Adrenal gland (tissue), 12 donors: ENCODE results near the gene CNGB1. TPM values are rescaled to one million over a fixed set of nuclear protein-coding genes. Genes with fewer than 3 reads are reported as not detected.
"Not testable (repeated sequence)": the region's sequence is repeated elsewhere in the genome, so short reads cannot be mapped to it uniquely, and the experiment has no call there.

Experiments used
- DNase-seq, 7 donors: peaks; one replicate each; pipeline ENCODE4 v3.0.0-alpha.2; 2019 to 2020
- H3K27ac ChIP-seq, 5 donors: fragments of 200-600 bp; sonication (generic) in 4 of 5; 1 replicate in 3 of 5; 2 replicates in 2 of 5; pipeline versions ENCODE4 v1.5.1 to v1.8.0; 2016 to 2020; ENCODE audit warnings: mild to moderate bottlenecking in 1 of 5
- H3K27me3 ChIP-seq: fragments of 200-600 bp; 2 replicates; pipeline ENCODE4 v1.8.0; 2021
- H3K36me3 ChIP-seq, 2 donors: fragments of 200-600 bp; replicated peaks in 1 of 2; 1 replicate in 1 of 2; 2 replicates in 1 of 2; pipeline versions ENCODE4 v1.5.1 to v1.8.0; 2018 to 2022
- H3K4me1 ChIP-seq, 2 donors: fragments of 200-600 bp; replicated peaks in 1 of 2; 1 replicate in 1 of 2; 2 replicates in 1 of 2; pipeline versions ENCODE4 v1.5.1 to v1.8.0; 2018 to 2021
- H3K4me3 ChIP-seq, 4 donors: fragments of 200-600 bp; sonication (generic) in 3 of 4; one replicate each; pipeline ENCODE4 v1.5.1; 2016 to 2018
- H3K9me3 ChIP-seq, 3 donors: fragments of 200-600 bp; sonication (generic) in 1 of 3; replicated peaks in 1 of 3; 1 replicate in 2 of 3; 2 replicates in 1 of 3; pipeline versions ENCODE4 v1.5.1 to v1.8.0; 2016 to 2021
- POLR2A ChIP-seq, 2 donors: fragments of 450-650 bp; IDR thresholded peaks; one replicate each; pipeline ENCODE4 v1.6.1; 2017; ENCODE audit warnings: antibody characterized with exemption in 2 of 2, mild to moderate bottlenecking in 2 of 2, moderate library complexity in 1 of 2
- WGBS, 4 donors: extraction: QIAGEN DNeasy Blood & Tissue Kit in 2 of 4; methylation state at CpG; one replicate each; pipeline versions ENCODE4 v1.1.5 to v1.1.7; 2013 to 2017; 5-methylcytosine and 5-hydroxymethylcytosine counted together
- intact Hi-C, 2 donors: fragments of 100-400 bp; cut with DNase I; formaldehyde crosslinking; loops; one replicate each; pipeline versions ENCODE4 v1.14.1 to v1.15.0; 2022 to 2023
- polyA plus RNA-seq, 3 donors: library from polyadenylated mRNA; stranded (reverse); fragments of 200-250 nt in 2 of 3; fragments of 350-450 nt in 1 of 3; fragmentation: Illumina TruSeq in 1 of 3; extraction: RNeasy Lipid Tissue Mini Kit (QIAGEN cat#74804) in 1 of 3; gene quantifications; one replicate each; pipeline ENCODE4 v1.2.3, GENCODE V29; 2013 to 2014
- total RNA-seq, 9 donors: library from RNA; depleted of rRNA in 4 of 9; stranded (reverse); fragments of >200 nt in 4 of 9; fragments of 120-200 nt in 1 of 9; fragmentation: NEBNext Ultra II Directional in 1 of 9; extraction: Animal tissue kit (Norgen Biotek cat#: 25700) in 1 of 9; gene quantifications; one replicate each; pipeline versions ENCODE4 v1.1.0 to v1.2.4, GENCODE V29; 2013 to 2023
- TF ChIP-seq, protein P1 (sequence below), 6 experiments: fragments of 450-650 bp in 4 of 6; fragments of 200-600 bp in 2 of 6; sonication (generic) in 1 of 6; IDR thresholded peaks; 1 replicate in 5 of 6; 2 replicates in 1 of 6; pipeline versions ENCODE4 v1.5.1 to v1.8.0; 2016 to 2021; ENCODE audit warnings: antibody characterized with exemption in 6 of 6, mild to moderate bottlenecking in 2 of 6, moderate library complexity in 1 of 6
- donor health status: healthy with polysubstance abuse.
- donor health status: Bipolar disorder and iron deficiency.
- donor health status: DM: yes; HTN: yes; CAD: no.
- donor health status: DM: no; HTN: no; CAD: no.
- donor health status: DM: no; HTN: no; CAD: no.
- donor health status: DM: yes; HTN: yes; CAD: no.

CNGB1 gene
- total and polyA plus RNA-seq, 12 donors, result 0.67 to 2.4 (median 1.5) TPM; not detected in 5

DNA sequence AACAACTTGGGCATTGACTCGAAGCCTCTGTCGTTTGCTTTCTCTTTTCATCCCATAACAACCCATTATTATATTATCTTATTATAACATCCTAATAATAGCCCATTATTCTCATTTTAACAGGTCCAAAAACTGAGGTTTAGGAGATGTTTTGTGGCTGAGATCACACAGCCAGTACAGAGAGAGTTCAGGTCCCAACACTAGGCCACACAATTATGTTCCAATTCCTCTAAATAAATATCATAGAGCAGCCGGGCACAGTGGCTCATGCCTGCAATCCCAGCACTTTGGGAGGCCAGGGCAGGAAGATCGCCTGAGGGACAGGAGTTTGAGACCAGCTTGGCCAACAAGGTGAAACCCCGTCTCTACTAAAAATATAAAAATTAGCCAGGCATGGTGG, 128.3 kb downstream of the CNGB1 start:
- H3K4me1 ChIP-seq, result no peaks in the 10 kb centered on the region
- no peak for DNase-seq
- no peaks in the 10 kb centered on the region for H3K27me3 ChIP-seq
- intact Hi-C loops, result no loop called here
- TF ChIP-seq POLR2A (IDR thresholded peaks at IDR 0.05), result no peak
- TF ChIP-seq, protein P1, sequence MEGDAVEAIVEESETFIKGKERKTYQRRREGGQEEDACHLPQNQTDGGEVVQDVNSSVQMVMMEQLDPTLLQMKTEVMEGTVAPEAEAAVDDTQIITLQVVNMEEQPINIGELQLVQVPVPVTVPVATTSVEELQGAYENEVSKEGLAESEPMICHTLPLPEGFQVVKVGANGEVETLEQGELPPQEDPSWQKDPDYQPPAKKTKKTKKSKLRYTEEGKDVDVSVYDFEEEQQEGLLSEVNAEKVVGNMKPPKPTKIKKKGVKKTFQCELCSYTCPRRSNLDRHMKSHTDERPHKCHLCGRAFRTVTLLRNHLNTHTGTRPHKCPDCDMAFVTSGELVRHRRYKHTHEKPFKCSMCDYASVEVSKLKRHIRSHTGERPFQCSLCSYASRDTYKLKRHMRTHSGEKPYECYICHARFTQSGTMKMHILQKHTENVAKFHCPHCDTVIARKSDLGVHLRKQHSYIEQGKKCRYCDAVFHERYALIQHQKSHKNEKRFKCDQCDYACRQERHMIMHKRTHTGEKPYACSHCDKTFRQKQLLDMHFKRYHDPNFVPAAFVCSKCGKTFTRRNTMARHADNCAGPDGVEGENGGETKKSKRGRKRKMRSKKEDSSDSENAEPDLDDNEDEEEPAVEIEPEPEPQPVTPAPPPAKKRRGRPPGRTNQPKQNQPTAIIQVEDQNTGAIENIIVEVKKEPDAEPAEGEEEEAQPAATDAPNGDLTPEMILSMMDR (IDR thresholded peaks at IDR 0.05), result no peak
- no peak overlapping the region for H3K4me3 ChIP-seq
- no peaks in the 10 kb centered on the region for H3K36me3 ChIP-seq
- no peaks in the 10 kb centered on the region for H3K9me3 ChIP-seq
- WGBS, 4 donors, result 88 to 93% (median 88%) methylated on average over 5 of the region's 5 CpGs
- no peak overlapping the region for H3K27ac ChIP-seq

DNA sequence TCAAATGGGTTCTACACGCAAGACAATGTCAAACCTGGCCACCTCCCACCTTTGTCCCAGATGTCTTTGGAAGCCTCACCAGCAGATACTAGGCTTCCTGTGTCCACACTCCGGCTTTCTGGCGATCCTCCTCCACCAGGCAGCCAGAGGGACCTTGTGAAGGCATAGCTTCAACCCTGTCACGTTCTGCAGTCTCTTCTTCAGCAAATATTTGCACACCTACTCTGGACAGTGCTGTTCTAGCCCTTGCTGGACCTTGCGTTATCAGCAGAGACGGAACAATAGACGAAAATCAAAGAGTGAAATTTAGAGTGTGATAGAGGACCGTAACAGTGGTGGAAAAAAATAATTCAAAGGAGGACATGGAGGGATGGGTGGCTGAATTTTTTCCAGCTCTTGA, 130.1 kb downstream of the CNGB1 start:
- H3K4me3 ChIP-seq, result no peak overlapping the region
- H3K9me3 ChIP-seq, result no peaks in the 10 kb centered on the region
- H3K27ac ChIP-seq, result no peak overlapping the region
- intact Hi-C loops, result no loop called here
- no peak for DNase-seq
- 87 to 91% (median 89%) methylated on average over 8 of the region's 8 CpGs for WGBS, 4 donors
- TF ChIP-seq, protein P1 (IDR thresholded peaks at IDR 0.05), result no peak
- no peak for TF ChIP-seq POLR2A (IDR thresholded peaks at IDR 0.05)
- H3K36me3 ChIP-seq, result no peaks in the 10 kb centered on the region
- H3K4me1 ChIP-seq, result no peaks in the 10 kb centered on the region
- H3K27me3 ChIP-seq, result no peaks in the 10 kb centered on the region

DNA sequence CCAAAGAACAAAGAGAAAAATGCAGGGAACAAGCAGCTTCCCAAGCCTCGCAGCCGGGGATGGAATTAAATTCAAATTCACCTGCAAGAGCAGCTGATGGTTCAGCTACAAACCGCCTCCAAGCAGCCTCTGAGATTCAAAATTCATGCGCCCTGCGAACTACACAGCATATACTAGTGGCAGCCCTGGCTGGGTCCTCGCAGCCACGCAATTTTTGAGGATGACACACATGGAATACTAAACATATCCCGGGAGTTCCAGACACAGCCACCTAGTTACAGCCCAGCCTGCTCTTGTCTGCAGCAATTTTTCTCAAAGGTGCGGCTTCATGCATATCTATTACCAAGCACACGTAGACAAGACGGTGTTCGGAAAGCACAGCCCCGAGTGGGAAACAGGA, 132.8 kb downstream of the CNGB1 start:
- H3K4me1 ChIP-seq, result no peaks in the 10 kb centered on the region
- TF ChIP-seq, protein P1 (IDR thresholded peaks at IDR 0.05), result no peak
- no peaks in the 10 kb centered on the region for H3K9me3 ChIP-seq
- no peak overlapping the region for H3K4me3 ChIP-seq
- no peak overlapping the region for H3K27ac ChIP-seq
- no peaks in the 10 kb centered on the region for H3K27me3 ChIP-seq
- intact Hi-C loops, result no loop called here
- WGBS, 4 donors, result 69 to 82% (median 81%) methylated on average over 13 of the region's 13 CpGs
- DNase-seq, result no peak
- no peaks in the 10 kb centered on the region for H3K36me3 ChIP-seq

DNA sequence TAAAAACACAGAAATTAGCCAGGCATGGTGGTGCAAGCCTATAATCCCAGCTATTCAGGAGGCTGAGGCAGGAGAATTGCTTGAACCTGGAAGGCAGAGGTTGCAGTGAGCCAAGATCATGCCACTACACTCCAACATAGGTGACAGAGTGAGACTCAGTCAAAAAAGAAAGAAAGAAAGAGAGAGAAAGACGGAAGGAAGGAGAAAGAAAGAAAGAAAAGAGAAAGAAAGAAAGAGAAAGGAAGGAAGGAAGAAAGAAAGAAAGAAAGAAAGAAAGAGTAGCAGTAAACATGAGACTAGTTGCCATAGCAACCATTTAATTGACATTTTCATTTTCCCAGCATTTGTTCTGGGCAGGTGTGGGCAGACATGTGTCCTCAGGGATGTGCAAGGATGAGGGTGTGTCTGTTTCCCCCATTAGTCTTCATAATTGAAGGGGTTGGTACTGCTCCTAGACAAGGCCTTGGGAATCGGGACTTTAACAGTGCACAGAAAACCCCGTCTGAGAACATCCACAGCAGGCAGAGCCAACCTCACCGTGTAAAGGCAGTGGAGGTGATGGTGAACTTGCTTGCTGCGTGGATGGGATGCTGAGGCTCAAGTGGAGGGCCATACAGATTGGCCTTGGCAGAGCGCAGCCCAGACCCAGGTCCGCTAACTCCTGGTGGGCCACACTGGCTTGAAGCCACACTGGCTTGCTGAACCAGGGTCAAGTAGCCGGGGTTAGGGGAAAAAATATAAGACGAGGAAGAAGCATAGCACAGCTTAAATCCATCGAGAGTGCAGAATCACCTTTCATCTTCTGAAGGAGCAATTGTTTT, 133.4 kb downstream of the CNGB1 start:
- no peaks in the 10 kb centered on the region for H3K36me3 ChIP-seq

DNA sequence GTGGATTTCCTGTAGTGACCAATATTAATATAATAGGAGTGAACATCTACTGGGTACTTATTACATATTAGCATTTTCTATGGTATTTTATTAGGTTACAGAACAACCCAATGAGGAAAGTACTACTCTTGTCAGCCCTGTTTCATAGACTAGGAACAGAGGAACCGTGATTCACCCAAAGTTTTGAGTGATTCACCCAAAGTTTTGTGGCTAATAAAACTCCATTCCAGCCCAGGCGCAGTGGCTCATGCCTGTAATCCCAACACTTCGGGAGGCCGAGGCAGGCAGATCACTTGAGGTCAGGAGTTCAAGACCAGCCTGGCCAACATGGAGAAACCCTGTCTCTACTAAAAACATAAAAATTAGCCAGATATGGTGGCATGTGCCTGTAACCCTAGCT, 135.5 kb downstream of the CNGB1 start:
- not testable (repeated sequence) for DNase-seq
- WGBS, 4 donors, result 84 to 89% (median 86%) methylated on average over 2 to 4 of the region's 4 CpGs

More for the DNA sequence above, 133.4 kb downstream of the CNGB1 start:
- Histone ChIP-seq H3K27ac (no peak overlapping the region), H3K27me3 (no peaks in the 10 kb centered on the region), H3K4me1 (no peaks in the 10 kb centered on the region), H3K9me3 (no peaks in the 10 kb centered on the region), H3K4me3 (no peak overlapping the region)
- DNase-seq, result no peak
- intact Hi-C loops, result no loop called here
- no peak for TF ChIP-seq POLR2A (IDR thresholded peaks at IDR 0.05)
- TF ChIP-seq, protein P1 (IDR thresholded peaks at IDR 0.05), result no peak
- 83 to 88% (median 85%) methylated on average over 10 of the region's 10 CpGs for whole genome bisulfite sequencing, 4 donors

More for the DNA sequence above, 135.5 kb downstream of the CNGB1 start:
- H3K4me3 ChIP-seq, H3K4me1 ChIP-seq, H3K27me3 ChIP-seq, intact Hi-C loops, H3K27ac ChIP-seq, H3K36me3 ChIP-seq, H3K9me3 ChIP-seq: not testable (repeated sequence)
